Calu3 (cell line): ENCODE results near the gene LMBRD1. TPM values are rescaled to one million over a fixed set of nuclear protein-coding genes. Genes with fewer than 3 reads are reported as not detected.
"Not testable (repeated sequence)": the region's sequence is repeated elsewhere in the genome, so short reads cannot be mapped to it uniquely, and the experiment has no call there.

Experiments used
- BruUV-seq: library from RNA; stranded (reverse); fragments of 400-500 nt; replicated peaks from 2 replicates; lab custom pipeline; 2021; lab: Mats Ljungman, UMichigan
- CTCF ChIA-PET: fragments of 300-600 bp; sonication (Branson Sonifier 250); formaldehyde crosslinking; loops from one replicate; lab custom pipeline; 2022; ENCODE audit warnings: antibody characterized with exemption; lab: Charles Lee
- DNase-seq: peaks from one replicate; pipeline ENCODE4 v3.0.0; 2022
- H3K27ac Mint-ChIP-seq: one replicate; pipeline ENCODE4 v1.8.0; 2022; ENCODE audit warnings: mixed read lengths; ENCODE audit not compliant: unreplicated experiment
- H3K27me3 Mint-ChIP-seq: one replicate; pipeline ENCODE4 v1.8.0; 2022; ENCODE audit warnings: mixed read lengths; ENCODE audit not compliant: unreplicated experiment
- H3K36me3 Mint-ChIP-seq: one replicate; pipeline ENCODE4 v1.8.0; 2022; ENCODE audit warnings: mild to moderate bottlenecking, moderate library complexity, mixed read lengths; ENCODE audit not compliant: insufficient read depth, unreplicated experiment
- H3K4me1 Mint-ChIP-seq: one replicate; pipeline ENCODE4 v1.8.0; 2022; ENCODE audit warnings: mild to moderate bottlenecking, low read depth, mixed read lengths; ENCODE audit not compliant: unreplicated experiment
- H3K4me3 Mint-ChIP-seq: one replicate; pipeline ENCODE4 v1.8.0; 2022; ENCODE audit warnings: mild to moderate bottlenecking, low read depth, moderate library complexity, mixed read lengths; ENCODE audit not compliant: unreplicated experiment
- H3K9me3 Mint-ChIP-seq: one replicate; pipeline ENCODE4 v1.8.0; 2022; ENCODE audit warnings: low read depth, mixed read lengths; ENCODE audit not compliant: unreplicated experiment
- intact Hi-C: fragments of 100-400 bp; cut with micrococcal nuclease; formaldehyde crosslinking; loops from one replicate; pipeline ENCODE4 v1.10.0; 2022; ENCODE audit not compliant: unreplicated experiment
- total RNA-seq: library from RNA; stranded (reverse); gene quantifications from 2 replicates; pipeline ENCODE4 v1.2.3, GENCODE V29; 2022
- TF ChIP-seq, protein P1 (sequence below): fragments of 200-600 bp; IDR thresholded peaks from one replicate; pipeline ENCODE4 v1.8.0; 2022; ENCODE audit warnings: antibody characterized with exemption; ENCODE audit not compliant: unreplicated experiment

Gene LMBRD1
- total RNA-seq, 1 experiment from 2014 or later, result 36.6 TPM

DNA sequence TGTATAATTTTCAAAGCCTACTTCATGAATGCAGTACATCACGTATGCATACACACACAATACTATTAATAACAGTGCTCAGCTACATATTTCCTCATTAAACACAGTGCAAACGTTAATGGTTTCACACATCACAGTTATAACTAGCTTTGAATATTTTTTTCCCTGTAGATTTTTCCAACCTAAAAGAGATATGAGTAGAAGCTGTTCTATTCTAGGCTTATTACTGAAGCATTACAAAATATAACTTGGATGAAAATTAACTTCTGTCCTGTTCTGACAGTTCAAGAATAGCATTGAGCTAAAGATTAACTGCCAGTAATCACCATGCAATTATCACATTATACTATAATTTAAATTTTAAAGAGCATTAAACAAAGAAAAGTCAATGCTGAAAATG is 6.2 kb downstream of the LMBRD1 start:
- H3K36me3 Mint-ChIP-seq, result peaks cover under 1% of the 10 kb centered on the region
- no peak overlapping the region for H3K27ac Mint-ChIP-seq
- H3K27me3 Mint-ChIP-seq, result no peaks in the 10 kb centered on the region
- TF ChIP-seq, protein P1, sequence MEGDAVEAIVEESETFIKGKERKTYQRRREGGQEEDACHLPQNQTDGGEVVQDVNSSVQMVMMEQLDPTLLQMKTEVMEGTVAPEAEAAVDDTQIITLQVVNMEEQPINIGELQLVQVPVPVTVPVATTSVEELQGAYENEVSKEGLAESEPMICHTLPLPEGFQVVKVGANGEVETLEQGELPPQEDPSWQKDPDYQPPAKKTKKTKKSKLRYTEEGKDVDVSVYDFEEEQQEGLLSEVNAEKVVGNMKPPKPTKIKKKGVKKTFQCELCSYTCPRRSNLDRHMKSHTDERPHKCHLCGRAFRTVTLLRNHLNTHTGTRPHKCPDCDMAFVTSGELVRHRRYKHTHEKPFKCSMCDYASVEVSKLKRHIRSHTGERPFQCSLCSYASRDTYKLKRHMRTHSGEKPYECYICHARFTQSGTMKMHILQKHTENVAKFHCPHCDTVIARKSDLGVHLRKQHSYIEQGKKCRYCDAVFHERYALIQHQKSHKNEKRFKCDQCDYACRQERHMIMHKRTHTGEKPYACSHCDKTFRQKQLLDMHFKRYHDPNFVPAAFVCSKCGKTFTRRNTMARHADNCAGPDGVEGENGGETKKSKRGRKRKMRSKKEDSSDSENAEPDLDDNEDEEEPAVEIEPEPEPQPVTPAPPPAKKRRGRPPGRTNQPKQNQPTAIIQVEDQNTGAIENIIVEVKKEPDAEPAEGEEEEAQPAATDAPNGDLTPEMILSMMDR, result no peak
- peaks cover 31% of the 10 kb centered on the region for H3K4me1 Mint-ChIP-seq
- CTCF ChIA-PET, result interaction anchor here (0.5 kb wide), 2 partner anchors 11 to 1018 kb away, joined by 3 to 5 read pairs; no protein-coding TSS in a partner anchor
- BruUV-seq, result no TSS peak
- no peak for DNase-seq
- no peaks in the 10 kb centered on the region for H3K9me3 Mint-ChIP-seq
- H3K4me3 Mint-ChIP-seq, result no peak overlapping the region
- intact Hi-C loops, result no loop called here

DNA sequence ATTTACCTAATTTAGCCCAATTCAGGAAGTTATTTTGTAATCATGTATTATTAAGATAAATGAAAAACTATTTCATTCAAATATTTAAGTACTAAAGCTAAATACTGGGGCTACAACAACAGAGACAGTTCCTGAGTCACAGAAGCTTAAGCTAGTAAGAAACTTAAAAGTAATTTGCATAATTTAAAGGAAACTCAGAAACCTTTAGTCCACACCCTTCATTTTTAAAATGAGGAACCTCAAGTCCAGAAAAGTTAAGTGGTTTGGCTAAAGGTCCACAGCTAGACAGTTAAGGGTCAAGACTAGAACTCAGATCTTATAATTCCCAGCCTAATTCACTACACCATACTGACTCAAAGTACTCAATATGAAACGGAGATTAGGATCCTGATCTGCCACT is 7.2 kb downstream of the LMBRD1 start:
- BruUV-seq, result no TSS peak
- H3K27ac Mint-ChIP-seq, result no peak overlapping the region
- TF ChIP-seq, protein P1, result no peak
- H3K27me3 Mint-ChIP-seq, result no peaks in the 10 kb centered on the region
- peaks cover 33% of the 10 kb centered on the region for H3K4me1 Mint-ChIP-seq
- no peaks in the 10 kb centered on the region for H3K9me3 Mint-ChIP-seq
- no peak overlapping the region for H3K4me3 Mint-ChIP-seq
- intact Hi-C loops, result no loop called here
- CTCF ChIA-PET, result interaction anchor here (0.7 kb wide), 1 partner anchor 8 kb away, joined by 3 read pairs; no protein-coding TSS in a partner anchor
- H3K36me3 Mint-ChIP-seq, result no peaks in the 10 kb centered on the region
- no peak for DNase-seq

DNA sequence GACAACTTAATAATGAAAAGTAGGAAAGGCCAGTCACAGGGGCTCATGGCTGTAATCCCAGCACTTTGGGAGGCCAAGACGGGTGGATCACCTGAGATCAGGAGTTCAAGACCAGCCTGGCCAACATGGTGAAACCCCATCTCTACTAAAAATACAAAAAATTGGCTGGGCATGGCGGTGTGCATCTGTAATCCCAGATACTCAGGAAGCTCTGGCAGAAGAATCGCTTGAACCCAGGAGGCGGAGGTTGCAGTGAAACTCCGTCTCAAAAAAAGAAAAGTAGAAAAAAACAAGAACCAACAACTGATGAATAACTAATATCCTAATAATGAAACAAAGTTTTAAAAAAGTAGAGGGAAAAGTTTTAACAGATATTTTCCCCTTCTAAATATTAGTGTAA is 9.4 kb downstream of the LMBRD1 start:
- H3K4me1 Mint-ChIP-seq, result peaks cover 32% of the 10 kb centered on the region
- H3K27me3 Mint-ChIP-seq, H3K9me3 Mint-ChIP-seq, DNase-seq, intact Hi-C loops, BruUV-seq, CTCF ChIA-PET, H3K36me3 Mint-ChIP-seq, H3K4me3 Mint-ChIP-seq, H3K27ac Mint-ChIP-seq: not testable (repeated sequence)

DNA sequence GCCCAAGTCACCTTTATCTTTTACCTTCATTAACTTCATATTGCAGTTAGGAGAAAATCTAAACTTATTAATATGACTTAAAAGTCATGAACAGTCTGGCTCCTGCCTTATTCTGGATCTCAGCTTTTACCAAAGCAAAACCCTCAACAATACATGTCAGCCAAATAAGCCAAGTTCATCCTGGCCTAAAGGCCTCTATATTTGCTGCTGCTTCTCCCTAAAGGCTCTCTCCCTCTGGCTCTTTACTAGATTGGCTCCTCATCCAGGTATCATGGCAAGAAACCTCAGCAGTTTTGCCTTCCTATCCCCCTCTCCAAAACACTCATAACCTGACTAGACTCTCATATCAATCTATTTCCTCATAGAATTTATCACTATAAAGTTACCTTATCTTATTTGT is 11.1 kb downstream of the LMBRD1 start:
- H3K27me3 Mint-ChIP-seq, result no peaks in the 10 kb centered on the region
- H3K4me1 Mint-ChIP-seq, result peaks cover 22% of the 10 kb centered on the region
- TF ChIP-seq, protein P1, result no peak
- H3K4me3 Mint-ChIP-seq, result no peak overlapping the region
- DNase-seq, result no peak
- intact Hi-C loops, result no loop called here
- H3K36me3 Mint-ChIP-seq, result no peaks in the 10 kb centered on the region
- H3K27ac Mint-ChIP-seq, result no peak overlapping the region
- no peaks in the 10 kb centered on the region for H3K9me3 Mint-ChIP-seq
- no TSS peak for BruUV-seq
- CTCF ChIA-PET, result interaction anchor here (1.2 kb wide), 1 partner anchor 11 kb away, joined by 9 read pairs; the partner anchor contains the start of gene LMBRD1

DNA sequence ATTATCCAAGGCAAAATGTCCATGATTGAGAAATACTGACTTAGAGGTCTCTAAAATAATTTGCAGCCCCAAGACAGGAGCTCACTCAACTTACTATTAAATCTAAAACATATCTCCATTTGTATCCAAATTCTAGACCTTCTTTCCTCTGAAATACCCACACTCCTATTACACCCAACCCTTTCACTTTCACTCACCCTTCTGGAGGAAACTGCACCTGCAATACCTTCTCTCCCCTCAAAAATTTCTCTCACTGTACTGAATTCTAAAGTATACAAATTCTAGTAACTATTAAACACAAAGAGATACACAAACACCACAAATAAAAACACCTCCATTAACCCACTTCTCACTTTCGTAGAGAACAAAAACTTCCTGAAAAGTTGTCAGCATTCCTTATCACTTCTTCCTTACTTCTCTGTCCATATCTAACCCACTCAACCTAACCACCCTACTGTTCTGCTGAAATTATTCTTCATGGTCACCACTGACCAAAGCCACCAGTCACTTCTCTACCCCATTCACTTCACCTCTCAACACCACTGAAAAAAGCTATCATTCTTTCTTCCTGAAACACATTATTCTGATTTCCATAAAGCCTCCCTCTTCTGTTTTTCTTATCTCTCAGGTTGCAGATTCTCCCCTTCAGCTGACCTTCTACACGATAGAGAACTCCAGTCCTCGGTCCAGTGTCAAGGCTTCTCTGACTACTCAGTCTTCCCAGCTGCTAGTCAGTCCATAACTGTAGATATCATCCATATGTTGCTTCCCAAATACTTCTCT is 12.0 kb downstream of the LMBRD1 start:
- intact Hi-C loops, result no loop called here
- CTCF ChIA-PET, result no interaction called here
- Mint-ChIP-seq H3K4me3 (no peak overlapping the region), H3K27ac (no peak overlapping the region), H3K4me1 (peaks cover 29% of the 10 kb centered on the region), H3K36me3 (no peaks in the 10 kb centered on the region), H3K27me3 (no peaks in the 10 kb centered on the region), H3K9me3 (no peaks in the 10 kb centered on the region)
- BruUV-seq, result no TSS peak
- TF ChIP-seq, protein P1, result no peak
- no peak for DNase-seq
